Neural progenitor cell (in vitro differentiated cells): ENCODE results near the gene SETDB2.

Experiments used
- EZH2 ChIP-seq: fragments of 200-600 bp; sonication (generic); IDR thresholded peaks from 2 replicates; pipeline ENCODE4 v1.6.1; 2017; ENCODE audit warnings: antibody characterized with exemption, mild to moderate bottlenecking, moderate library complexity
- EZH2phosphoT487 ChIP-seq: fragments of 200-600 bp; sonication (generic); IDR thresholded peaks from 2 replicates; pipeline ENCODE4 v1.6.1; 2017; ENCODE audit warnings: antibody characterized with exemption
- TF ChIP-seq, protein P1 (sequence below): fragments of 200-600 bp; sonication (generic); IDR thresholded peaks from 2 replicates; pipeline ENCODE4 v1.5.1; 2017; ENCODE audit warnings: antibody characterized with exemption, mild to moderate bottlenecking

DNA sequence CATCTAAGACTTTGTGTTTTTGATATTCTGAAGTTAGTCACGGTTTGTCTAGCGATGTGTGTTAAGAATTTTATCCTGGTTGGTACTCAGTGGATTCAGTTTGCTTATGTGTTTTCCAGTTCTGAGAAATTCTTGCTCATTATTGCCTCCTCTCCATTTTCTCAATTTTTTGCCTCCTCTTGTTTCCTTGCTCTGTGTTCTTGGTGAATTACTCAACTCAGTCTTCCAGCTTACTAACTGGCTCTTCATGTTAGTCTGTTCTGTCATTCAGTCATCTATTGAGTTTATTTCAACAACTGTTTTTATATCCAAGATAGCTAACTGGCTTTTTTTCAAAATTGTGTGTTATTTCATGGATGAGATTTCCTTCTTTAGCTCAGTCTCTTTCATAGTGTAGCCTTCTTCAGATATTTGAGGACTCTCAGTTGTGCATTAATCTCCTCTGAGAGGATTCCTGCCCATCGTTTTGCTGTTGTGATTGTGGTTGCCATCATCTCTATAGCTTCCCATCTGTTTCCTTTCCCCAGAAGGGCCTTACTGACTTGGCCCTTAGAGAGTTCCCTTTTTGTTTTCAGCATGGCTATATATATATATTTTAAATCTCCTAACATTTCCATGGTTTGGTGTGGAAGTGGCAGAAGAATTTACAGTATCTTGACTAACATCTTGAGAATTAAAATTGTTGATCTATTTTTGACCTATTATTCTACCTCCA lies 6.2 kb downstream of the SETDB2 start:
- TF ChIP-seq, protein P1, sequence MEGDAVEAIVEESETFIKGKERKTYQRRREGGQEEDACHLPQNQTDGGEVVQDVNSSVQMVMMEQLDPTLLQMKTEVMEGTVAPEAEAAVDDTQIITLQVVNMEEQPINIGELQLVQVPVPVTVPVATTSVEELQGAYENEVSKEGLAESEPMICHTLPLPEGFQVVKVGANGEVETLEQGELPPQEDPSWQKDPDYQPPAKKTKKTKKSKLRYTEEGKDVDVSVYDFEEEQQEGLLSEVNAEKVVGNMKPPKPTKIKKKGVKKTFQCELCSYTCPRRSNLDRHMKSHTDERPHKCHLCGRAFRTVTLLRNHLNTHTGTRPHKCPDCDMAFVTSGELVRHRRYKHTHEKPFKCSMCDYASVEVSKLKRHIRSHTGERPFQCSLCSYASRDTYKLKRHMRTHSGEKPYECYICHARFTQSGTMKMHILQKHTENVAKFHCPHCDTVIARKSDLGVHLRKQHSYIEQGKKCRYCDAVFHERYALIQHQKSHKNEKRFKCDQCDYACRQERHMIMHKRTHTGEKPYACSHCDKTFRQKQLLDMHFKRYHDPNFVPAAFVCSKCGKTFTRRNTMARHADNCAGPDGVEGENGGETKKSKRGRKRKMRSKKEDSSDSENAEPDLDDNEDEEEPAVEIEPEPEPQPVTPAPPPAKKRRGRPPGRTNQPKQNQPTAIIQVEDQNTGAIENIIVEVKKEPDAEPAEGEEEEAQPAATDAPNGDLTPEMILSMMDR: no peak
- no peak for TF ChIP-seq EZH2
- TF ChIP-seq EZH2phosphoT487: no peak
